HG02678 (cell line): ENCODE results near the gene OPN3.

Source experiments
- ATAC-seq: cut with Tn5 transposase; IDR thresholded peaks from one replicate; pipeline ENCODE4 v1.9.1; 2021; ENCODE audit warnings: mild to moderate bottlenecking, moderate library complexity; ENCODE audit not compliant: unreplicated experiment

Gene OPN3

GRCh38 chr1:241624935-241625334 lies 15.2 kb downstream of the OPN3 start:
- ATAC-seq: no peak

DNA sequence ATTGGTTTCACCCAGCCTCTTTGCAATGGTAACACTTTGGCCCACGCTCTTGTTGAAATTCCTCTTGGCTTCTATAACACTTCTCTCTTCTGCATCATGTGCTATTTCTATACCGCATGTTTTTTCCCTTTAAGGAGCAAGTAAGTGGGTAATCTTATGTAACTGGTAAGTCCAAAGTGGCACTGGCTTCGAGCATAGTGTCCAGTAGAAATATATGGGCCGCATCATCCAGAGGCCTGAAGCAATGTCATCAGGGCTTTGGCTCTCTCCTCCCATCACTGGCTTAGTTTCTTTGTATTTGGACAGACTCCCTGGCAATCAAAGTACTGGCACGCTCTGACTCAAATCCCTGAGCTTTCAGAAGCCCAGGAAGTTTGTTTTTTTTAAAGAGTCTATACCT lies 17.5 kb downstream of the OPN3 start:
- no peak for ATAC-seq

DNA sequence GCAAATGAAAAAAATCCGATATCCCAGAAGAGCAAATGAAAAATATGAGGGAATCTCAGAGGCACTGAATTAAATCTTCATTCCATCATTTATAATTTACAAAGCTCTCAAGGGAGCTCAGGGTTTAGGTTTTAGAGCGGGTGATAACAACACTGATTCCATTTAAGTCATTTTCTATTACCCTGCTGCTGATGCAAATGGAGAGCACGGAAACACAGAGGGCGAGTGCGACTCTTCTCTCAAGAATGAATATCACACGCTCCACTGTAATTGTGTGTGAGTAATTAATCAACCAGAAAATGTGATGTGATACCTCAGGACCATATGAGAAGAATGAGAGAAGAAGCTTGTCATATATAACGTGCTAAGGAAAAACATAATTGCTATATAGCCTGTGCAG lies 22.7 kb downstream of the OPN3 start:
- ATAC-seq: no peak

- ATAC-seq: no peak
These were observed 24.9 kb downstream of the OPN3 start for GRCh38 chr1:241615043-241615974.

- ATAC-seq: no peak
These were observed 25.6 kb downstream of the OPN3 start for GRCh38 chr1:241614572-241614971.

DNA sequence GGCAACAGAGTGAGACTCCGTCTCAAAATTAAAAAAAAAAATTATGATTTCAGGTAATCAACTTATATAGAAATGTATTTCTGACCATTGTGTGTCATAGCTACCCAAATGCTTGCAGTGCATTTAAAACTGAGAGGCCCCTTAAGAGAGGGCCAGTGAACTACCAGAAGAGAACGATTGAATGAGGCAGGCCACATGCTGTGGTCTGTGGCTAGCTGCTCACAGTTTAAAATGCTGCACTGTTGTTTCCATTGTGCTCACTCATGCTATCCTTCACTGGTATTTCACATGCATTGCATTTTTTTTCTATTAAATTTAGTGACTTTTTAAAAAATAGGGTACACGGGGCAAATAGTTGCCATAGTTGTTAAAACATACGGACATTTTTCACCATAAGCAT lies 26.0 kb downstream of the OPN3 start:
- no peak for ATAC-seq

- no peak for ATAC-seq
These were observed 27.4 kb downstream of the OPN3 start for GRCh38 chr1:241612533-241613477.

- no peak for ATAC-seq
These were observed 28.4 kb downstream of the OPN3 start for GRCh38 chr1:241611736-241612135.

DNA sequence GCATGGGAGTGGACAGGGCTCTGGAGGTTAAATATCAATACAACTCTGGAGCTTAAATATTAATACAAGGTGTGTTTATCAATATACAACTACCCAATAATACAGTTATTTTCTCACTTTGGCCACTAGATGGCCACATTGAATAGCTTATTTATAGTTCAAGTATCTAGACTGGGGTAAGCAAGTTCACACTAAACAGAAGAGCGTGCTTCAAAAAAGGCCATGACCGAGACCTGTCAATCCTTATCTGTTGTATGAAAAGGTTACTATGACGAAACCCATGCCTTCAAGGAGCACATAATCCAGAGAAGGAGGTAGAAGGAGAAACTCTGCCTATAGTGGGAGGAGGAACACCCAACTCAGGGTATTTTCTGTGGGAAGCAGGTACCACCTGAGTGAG lies 29.1 kb downstream of the OPN3 start:
- ATAC-seq: peak; percentile 96

DNA sequence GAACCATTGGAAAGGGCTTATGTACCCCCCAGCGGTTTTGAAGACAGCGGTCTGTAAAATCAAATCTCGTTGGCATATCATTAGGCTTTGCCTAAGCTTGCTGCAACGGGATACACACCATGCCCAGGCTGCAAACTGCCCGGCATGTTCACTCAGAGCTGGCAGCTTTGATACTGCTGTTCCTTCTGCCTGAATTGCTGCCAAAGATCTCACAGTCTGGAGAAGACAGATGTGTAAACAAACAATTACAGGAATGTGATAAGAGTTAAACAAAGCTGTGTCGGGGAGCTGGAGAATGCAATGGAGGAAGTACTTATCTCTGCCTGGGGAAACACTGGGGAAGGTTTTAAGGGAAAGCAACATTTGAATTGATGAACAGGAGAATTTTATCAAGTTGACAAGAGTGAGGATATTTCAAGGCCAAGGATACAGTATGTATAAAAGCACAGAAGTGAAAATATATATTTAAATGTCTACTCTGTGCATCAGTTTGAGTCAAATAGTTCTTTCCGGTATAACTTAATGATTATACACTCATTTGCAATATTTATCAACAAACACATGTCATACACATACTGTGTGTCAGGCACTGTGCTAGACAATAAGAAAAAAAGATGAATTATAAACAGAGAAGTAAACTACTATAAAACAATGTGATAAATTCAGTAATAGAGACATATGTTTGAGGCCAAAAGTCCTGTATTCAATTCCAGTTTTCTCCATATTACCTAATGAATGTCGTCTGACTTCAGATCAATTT lies 29.9 kb downstream of the OPN3 start:
- ATAC-seq: no peak

GRCh38 chr1:241608379-241609033 lies 31.7 kb downstream of the OPN3 start:
- no peak for ATAC-seq

DNA sequence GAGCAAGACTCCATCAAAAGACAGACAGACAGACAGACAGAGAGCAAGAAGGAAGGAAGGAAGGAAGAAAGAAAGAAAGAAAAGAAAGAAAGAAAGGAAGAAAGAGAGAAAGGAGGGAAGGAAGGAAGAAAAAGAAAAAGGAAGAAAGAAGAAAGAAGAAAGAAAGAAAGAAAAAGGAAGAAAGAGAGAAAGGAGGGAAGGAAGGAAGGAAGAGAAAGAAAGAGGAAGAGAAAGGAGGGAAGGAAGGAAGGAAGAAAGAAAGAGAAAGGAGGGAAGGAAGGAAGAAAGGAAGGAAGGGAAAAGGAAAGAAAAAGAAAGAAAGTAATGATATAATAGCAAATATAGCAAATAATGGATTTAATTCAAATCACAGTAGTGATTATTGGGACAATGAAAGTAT lies 32.7 kb downstream of the OPN3 start:
- ATAC-seq: no peak

DNA sequence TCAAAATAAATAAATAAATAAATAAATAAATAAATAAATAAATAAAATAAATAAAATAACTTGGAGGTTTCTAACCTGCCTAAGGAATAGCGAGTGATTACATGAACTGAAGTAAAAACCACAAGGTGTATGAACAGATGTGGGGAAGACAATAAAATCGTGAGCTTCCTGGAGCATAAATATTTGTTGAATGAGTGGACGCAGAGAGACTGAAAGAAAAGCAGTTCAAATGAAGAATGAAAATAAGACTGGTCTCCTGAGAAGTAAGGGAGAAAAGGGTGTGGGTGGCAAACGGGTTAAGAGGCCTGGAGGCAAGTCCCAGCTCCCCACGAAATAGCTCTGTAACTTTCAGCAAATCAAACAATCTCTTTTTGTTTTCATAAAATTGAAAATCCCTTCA lies 33.6 kb downstream of the OPN3 start:
- ATAC-seq: no peak

DNA sequence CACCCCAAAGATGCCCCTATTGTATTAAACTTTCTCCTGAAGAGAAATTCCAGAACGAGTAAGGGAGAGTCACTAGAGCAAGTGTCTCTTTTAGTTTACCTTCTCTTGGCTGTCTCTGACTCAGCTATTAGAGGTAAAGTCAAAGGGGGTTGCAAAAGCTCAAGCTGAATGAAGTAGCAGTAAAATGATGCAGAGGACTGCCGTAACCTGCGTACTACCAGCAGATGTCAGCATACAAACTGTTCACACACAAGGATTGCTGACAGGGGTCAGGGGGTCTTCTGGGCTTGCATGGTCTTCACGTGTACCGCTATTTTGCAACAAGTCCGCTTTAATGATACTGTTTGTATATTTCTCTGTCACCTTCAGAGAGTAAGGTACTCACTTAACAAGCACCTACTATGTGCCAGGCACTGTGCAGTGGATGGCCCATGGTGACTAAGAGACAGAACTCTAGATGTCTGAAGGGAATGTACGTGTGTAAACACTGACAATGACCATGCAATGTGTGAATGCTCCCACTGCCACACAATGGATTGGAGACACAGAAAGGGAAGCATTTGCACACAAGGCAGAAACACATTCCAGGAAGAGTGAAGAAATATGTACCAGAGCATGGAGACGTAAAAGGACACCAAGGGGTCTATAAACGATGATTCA lies 34.9 kb downstream of the OPN3 start:
- ATAC-seq: no peak

- no peak for ATAC-seq
These were observed 36.4 kb downstream of the OPN3 start for GRCh38 chr1:241603731-241604245.

DNA sequence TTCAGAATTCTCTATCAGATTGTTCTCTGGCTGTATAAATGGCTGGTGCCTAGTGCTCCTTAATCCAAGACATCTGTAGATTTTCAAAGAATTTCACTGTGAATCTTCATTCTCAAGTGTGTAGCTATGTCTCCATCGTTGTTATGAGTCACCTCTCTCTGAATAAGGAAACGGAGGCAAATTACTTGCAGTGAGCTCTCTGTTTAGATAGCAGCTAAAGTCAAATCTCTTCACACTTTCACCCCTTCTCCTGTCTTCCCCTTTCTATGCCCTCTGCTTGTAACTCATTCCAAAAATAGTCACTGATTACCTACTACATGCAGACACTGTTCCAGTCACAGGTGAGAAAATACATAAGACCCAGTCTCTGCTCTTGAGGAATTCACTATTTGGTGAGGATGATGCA lies 39.7 kb downstream of the OPN3 start:
- peak; percentile 85 for ATAC-seq

DNA sequence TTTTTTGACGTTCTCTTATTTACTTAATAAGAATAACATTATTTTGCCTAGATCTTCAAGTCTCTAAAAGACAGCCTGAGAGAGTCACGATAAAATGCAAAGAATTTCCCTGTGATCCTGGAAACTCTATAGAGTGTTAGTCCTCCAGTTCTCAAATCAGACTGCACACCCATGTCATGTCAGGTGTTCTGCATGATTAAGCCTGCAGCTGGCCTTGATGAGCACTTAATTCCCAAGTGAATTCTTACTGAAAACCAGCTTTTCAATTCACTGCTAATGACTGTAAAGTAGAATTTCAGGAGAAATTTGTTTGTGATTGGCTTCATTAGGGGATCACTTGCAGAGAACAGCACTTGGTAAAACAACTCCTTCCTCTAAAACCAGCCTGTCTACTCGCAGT lies 41.9 kb downstream of the OPN3 start:
- peak; percentile 45 for ATAC-seq

DNA sequence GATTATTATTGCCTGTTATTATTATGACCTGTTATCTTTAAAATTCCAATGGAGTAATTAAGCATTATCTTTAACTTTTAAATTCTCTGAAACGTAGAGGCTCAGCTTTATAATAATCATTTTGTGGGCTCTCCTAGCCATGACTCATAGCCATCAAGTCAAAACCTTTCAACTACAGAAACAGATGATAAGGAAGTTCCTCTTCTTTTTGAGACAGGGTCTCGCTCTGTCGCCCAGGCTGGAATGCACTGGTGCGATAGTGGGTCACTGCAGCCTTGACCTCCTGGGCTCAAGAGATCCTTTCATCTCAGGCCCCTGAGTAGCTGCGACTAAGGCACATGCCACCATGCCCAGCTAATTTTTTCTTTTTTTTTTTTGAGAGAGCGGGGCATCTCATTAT lies 43.5 kb downstream of the OPN3 start:
- ATAC-seq: no peak

DNA sequence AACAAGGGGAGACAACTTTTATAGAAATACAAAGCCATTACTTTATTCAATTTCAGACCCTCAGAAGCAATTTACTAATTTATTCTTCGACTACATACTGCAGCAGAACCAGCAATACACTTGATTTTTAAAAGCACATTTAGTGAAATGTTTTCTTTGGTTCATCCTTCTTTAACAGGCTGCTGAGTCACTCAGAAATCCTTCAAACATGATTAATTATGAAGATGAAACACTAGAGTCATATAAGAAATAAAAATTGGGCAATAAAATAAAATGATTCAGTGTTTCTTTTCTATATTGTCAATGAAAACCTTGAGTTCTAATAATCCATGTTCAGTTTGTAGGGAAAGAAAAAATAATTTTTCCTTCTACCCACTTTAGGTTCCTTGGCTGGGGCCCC lies 47.0 kb downstream of the OPN3 start:
- no peak for ATAC-seq
